WTC11 (cell line): Measurements from ENCODE around the gene THBD. TPM values are rescaled to one million over a fixed set of nuclear protein-coding genes. Genes with fewer than 3 reads are reported as not detected.

Source experiments
- ATAC-seq: fragments of 200-7000 bp; cut with Tn5 transposase; 2 replicates; pipeline ENCODE4 v1.10.0; 2021; ENCODE audit warnings: mild to moderate bottlenecking, moderate library complexity
- CTCF ChIA-PET: fragments of 300-600 bp; sonication (Branson Sonifier 250); formaldehyde crosslinking; loops from one replicate; lab custom pipeline; 2021; ENCODE audit warnings: antibody characterized with exemption; lab: Charles Lee
- POLR2A ChIA-PET: fragments of 350-600 bp; sonication (Branson Sonifier 250); formaldehyde crosslinking; loops from one replicate; lab custom pipeline; 2021; ENCODE audit warnings: antibody characterized with exemption; lab: Charles Lee
- DNase-seq: peaks from one replicate; pipeline ENCODE4 v3.0.0; 2021; ENCODE audit warnings: low spot score
- H3K27ac Mint-ChIP-seq: 2 replicates; pipeline ENCODE4 v1.8.0; 2021; ENCODE audit warnings: mixed read lengths
- H3K27me3 Mint-ChIP-seq: 2 replicates; pipeline ENCODE4 v1.8.0; 2021; ENCODE audit warnings: low read depth, mild to moderate bottlenecking, moderate library complexity, mixed read lengths
- H3K36me3 Mint-ChIP-seq: 2 replicates; pipeline ENCODE4 v1.8.0; 2021; ENCODE audit warnings: mixed read lengths
- H3K4me1 Mint-ChIP-seq: 2 replicates; pipeline ENCODE4 v1.8.0; 2022; ENCODE audit warnings: mixed read lengths
- H3K4me3 Mint-ChIP-seq: 2 replicates; pipeline ENCODE4 v1.8.0; 2021; ENCODE audit warnings: mild to moderate bottlenecking, moderate library complexity, mixed read lengths
- H3K9me3 Mint-ChIP-seq: 2 replicates; pipeline ENCODE4 v1.8.0; 2021; ENCODE audit warnings: mixed read lengths
- ATF1 ChIP-seq: sonication (generic); formaldehyde crosslinking; IDR thresholded peaks from 2 replicates; pipeline ENCODE4 v1.8.1; 2023; ENCODE audit warnings: mild to moderate bottlenecking, moderate library complexity, missing genetic modification reagents
- ESRRA ChIP-seq: sonication (generic); formaldehyde crosslinking; IDR thresholded peaks from 2 replicates; pipeline ENCODE4 v1.8.1; 2022; ENCODE audit warnings: mild to moderate bottlenecking, missing genetic modification reagents, borderline replicate concordance
- ETV6 ChIP-seq: sonication (generic); formaldehyde crosslinking; IDR thresholded peaks from 2 replicates; pipeline ENCODE4 v1.8.1; 2022; ENCODE audit warnings: mild to moderate bottlenecking, missing genetic modification reagents
- FOXP1 ChIP-seq: sonication (generic); formaldehyde crosslinking; IDR thresholded peaks from 2 replicates; pipeline ENCODE4 v1.8.0; 2022; ENCODE audit warnings: missing genetic modification reagents, mild to moderate bottlenecking, moderate library complexity, borderline replicate concordance
- KAT7 ChIP-seq: sonication (generic); formaldehyde crosslinking; IDR thresholded peaks from 2 replicates; pipeline ENCODE4 v1.8.1; 2023; ENCODE audit warnings: missing genetic modification reagents, mild to moderate bottlenecking, borderline replicate concordance
- MYBL2 ChIP-seq: sonication (generic); formaldehyde crosslinking; IDR thresholded peaks from 2 replicates; pipeline ENCODE4 v1.8.1; 2023; ENCODE audit warnings: mild to moderate bottlenecking, moderate library complexity, missing genetic modification reagents
- NFE2L1 ChIP-seq: sonication (generic); formaldehyde crosslinking; IDR thresholded peaks from 2 replicates; pipeline ENCODE4 v1.8.1; 2023; ENCODE audit warnings: missing genetic modification reagents
- NFYB ChIP-seq: sonication (generic); formaldehyde crosslinking; conservative IDR thresholded peaks from 2 replicates; pipeline ENCODE4 v1.8.0; 2022; ENCODE audit warnings: low read depth, missing genetic modification reagents
- OVOL2 ChIP-seq: fragments of 250-450 bp; sonication (Bioruptor Pico); IDR thresholded peaks from 2 replicates; pipeline ENCODE4 v1.9.0; 2021; ENCODE audit warnings: mild to moderate bottlenecking, borderline replicate concordance
- PRRX2 ChIP-seq: fragments of 250-450 bp; sonication (Bioruptor Pico); IDR thresholded peaks from 2 replicates; pipeline ENCODE4 v1.8.0; 2021; ENCODE audit warnings: mild to moderate bottlenecking
- RELA ChIP-seq: sonication (generic); formaldehyde crosslinking; IDR thresholded peaks from 2 replicates; pipeline ENCODE4 v1.8.1; 2022; ENCODE audit warnings: missing genetic modification reagents, mild to moderate bottlenecking, borderline replicate concordance
- ZBTB21 ChIP-seq: sonication (generic); formaldehyde crosslinking; IDR thresholded peaks from 2 replicates; pipeline ENCODE4 v1.8.1; 2023; ENCODE audit warnings: mild to moderate bottlenecking, missing genetic modification reagents, borderline replicate concordance
- ZNF219 ChIP-seq: sonication (generic); formaldehyde crosslinking; IDR thresholded peaks from 2 replicates; pipeline ENCODE4 v1.8.0; 2023; ENCODE audit warnings: missing genetic modification reagents, mild to moderate bottlenecking, borderline replicate concordance
- ZNF232 ChIP-seq: sonication (generic); formaldehyde crosslinking; IDR thresholded peaks from 2 replicates; pipeline ENCODE4 v1.8.0; 2022; ENCODE audit warnings: mild to moderate bottlenecking, missing genetic modification reagents
- ZNF317 ChIP-seq: sonication (generic); formaldehyde crosslinking; IDR thresholded peaks from 2 replicates; pipeline ENCODE4 v1.8.1; 2023; ENCODE audit warnings: low read depth, mild to moderate bottlenecking, moderate library complexity, missing genetic modification reagents, borderline replicate concordance
- ZNF416 ChIP-seq: fragments of 250-450 bp; sonication (Bioruptor Pico); IDR thresholded peaks from 2 replicates; pipeline ENCODE4 v1.9.0; 2021; ENCODE audit warnings: mild to moderate bottlenecking, inconsistent platforms
- ZNF532 ChIP-seq: fragments of 250-450 bp; sonication (Bioruptor Pico); IDR thresholded peaks from 2 replicates; pipeline ENCODE4 v1.9.0; 2021; ENCODE audit warnings: mild to moderate bottlenecking, borderline replicate concordance
- total RNA-seq: library from RNA; stranded (reverse); gene quantifications from 3 replicates; pipeline ENCODE4 v1.2.3, GENCODE V29; 2021
- TF ChIP-seq, protein P1 (sequence below): sonication (generic); formaldehyde crosslinking; IDR thresholded peaks from 2 replicates; pipeline ENCODE4 v1.8.0; 2022; ENCODE audit warnings: mild to moderate bottlenecking, missing genetic modification reagents
- TF ChIP-seq, protein P2 (sequence below): fragments of 250-450 bp; sonication (Bioruptor Pico); IDR thresholded peaks from 2 replicates; pipeline ENCODE4 v1.9.0; 2021; ENCODE audit warnings: moderate library complexity, mild to moderate bottlenecking, inconsistent platforms, borderline replicate concordance
- TF ChIP-seq, protein P3 (sequence below): sonication (generic); formaldehyde crosslinking; IDR thresholded peaks from 2 replicates; pipeline ENCODE4 v1.8.0; 2022; ENCODE audit warnings: mild to moderate bottlenecking, missing genetic modification reagents

Gene THBD
- total RNA-seq, 1 experiment from 2014 or later: 1.0 TPM

DNA sequence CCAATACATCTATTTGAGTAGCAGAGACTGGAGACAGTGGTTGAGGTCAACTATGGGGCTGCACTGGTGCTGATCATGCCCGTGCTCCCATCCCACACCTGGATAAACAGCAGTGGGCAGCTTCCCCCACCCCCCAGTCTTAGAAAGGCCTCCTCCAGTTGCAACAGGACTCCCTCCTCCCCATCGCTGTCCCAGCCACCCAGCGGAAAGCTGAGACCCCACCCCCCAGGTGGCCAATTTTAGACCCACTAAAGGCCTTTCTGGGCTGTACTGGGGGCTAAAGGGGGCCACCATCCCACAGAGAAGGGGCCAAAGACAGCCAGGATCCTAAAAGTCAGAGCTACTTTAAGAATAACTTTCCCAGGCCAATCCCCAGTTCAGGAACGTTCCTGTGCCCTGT, 15.6 kb downstream of the THBD start (continued):
- no peak for TF ChIP-seq ZNF317 (CRISPR knock-in tag)
- no peak for TF ChIP-seq RELA (CRISPR knock-in tag)
- no peak for TF ChIP-seq ZNF532
- TF ChIP-seq, protein P1, sequence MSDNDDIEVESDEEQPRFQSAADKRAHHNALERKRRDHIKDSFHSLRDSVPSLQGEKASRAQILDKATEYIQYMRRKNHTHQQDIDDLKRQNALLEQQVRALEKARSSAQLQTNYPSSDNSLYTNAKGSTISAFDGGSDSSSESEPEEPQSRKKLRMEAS: no peak
- TF ChIP-seq ZBTB21: no peak
- TF ChIP-seq ZNF219 (CRISPR knock-in tag): no peak
- no peak for TF ChIP-seq NFYB (CRISPR knock-in tag)
- no peak for TF ChIP-seq ATF1 (CRISPR knock-in tag)

DNA sequence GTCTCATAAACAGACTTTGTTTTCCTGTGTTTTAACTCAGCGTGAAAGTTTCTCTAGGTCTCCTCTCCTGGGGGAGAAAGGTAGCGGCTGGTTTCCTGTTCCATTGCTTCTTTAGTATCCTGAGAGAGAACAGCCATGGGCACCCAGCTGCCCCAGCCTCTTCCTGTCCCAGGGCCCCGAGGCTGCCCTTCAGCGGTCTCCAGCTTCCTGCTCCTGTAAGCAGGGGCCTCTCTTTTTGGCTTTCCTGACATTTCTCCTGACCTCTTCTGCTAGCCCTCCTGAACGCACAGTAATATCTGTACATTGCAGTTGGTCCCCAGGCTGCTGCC, 16.8 kb downstream of the THBD start:
- CTCF ChIA-PET: interaction anchor here (1.1 to 1.5 kb wide), 2 partner anchors 18 to 58 kb away, joined by 3 to 4 read pairs; no protein-coding TSS in a partner anchor
- POLR2A ChIA-PET: no interaction called here
- TF ChIP-seq OVOL2: no peak
- TF ChIP-seq ETV6 (CRISPR knock-in tag): no peak
- no peak for TF ChIP-seq MYBL2
- TF ChIP-seq PRRX2 (CRISPR knock-in tag): no peak
- TF ChIP-seq, protein P2, sequence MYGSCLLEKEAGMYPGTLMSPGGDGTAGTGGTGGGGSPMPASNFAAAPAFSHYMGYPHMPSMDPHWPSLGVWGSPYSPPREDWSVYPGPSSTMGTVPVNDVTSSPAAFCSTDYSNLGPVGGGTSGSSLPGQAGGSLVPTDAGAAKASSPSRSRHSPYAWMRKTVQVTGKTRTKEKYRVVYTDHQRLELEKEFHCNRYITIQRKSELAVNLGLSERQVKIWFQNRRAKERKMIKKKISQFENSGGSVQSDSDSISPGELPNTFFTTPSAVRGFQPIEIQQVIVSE: no peak
- TF ChIP-seq NFE2L1: no peak
- TF ChIP-seq, all 79 proteins: peak for 0

GRCh38 chr20:23032056-23032749, 17.3 kb downstream of the THBD start:
- Mint-ChIP-seq H3K27me3 (peaks cover 47% of the 10 kb centered on the region), H3K9me3 (no peaks in the 10 kb centered on the region), H3K27ac (no peak overlapping the region), H3K36me3 (no peaks in the 10 kb centered on the region), H3K4me3 (no peak overlapping the region), H3K4me1 (peaks cover 6% of the 10 kb centered on the region)
- POLR2A ChIA-PET: no interaction called here
- no peak for TF ChIP-seq FOXP1 (CRISPR knock-in tag)
- TF ChIP-seq, protein P3, sequence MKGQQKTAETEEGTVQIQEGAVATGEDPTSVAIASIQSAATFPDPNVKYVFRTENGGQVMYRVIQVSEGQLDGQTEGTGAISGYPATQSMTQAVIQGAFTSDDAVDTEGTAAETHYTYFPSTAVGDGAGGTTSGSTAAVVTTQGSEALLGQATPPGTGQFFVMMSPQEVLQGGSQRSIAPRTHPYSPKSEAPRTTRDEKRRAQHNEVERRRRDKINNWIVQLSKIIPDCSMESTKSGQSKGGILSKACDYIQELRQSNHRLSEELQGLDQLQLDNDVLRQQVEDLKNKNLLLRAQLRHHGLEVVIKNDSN (CRISPR knock-in tag): no peak
- TF ChIP-seq PRRX2 (CRISPR knock-in tag): no peak
- TF ChIP-seq ATF1 (CRISPR knock-in tag): no peak
- TF ChIP-seq ZNF416: no peak
- no peak for TF ChIP-seq KAT7 (CRISPR knock-in tag)
- TF ChIP-seq ZNF232 (CRISPR knock-in tag): no peak
- TF ChIP-seq ESRRA: no peak
- no peak for DNase-seq
- CTCF ChIA-PET: interaction anchor here (1.1 to 1.5 kb wide), 2 partner anchors 19 to 57 kb away, joined by 3 to 4 read pairs; no protein-coding TSS in a partner anchor
- no peak for ATAC-seq

More for the DNA sequence above, 16.8 kb downstream of the THBD start:
- ATAC-seq (no peak), DNase-seq (no peak)
- no peaks in the 10 kb centered on the region for H3K36me3 Mint-ChIP-seq
- H3K27ac Mint-ChIP-seq: no peak overlapping the region
- H3K4me3 Mint-ChIP-seq: no peak overlapping the region
- H3K4me1 Mint-ChIP-seq: peaks cover 7% of the 10 kb centered on the region
- H3K9me3 Mint-ChIP-seq: no peaks in the 10 kb centered on the region
- H3K27me3 Mint-ChIP-seq: peaks cover 52% of the 10 kb centered on the region
